Cardiac muscle cell (in vitro differentiated cells and primary cell): ENCODE results near the gene ANKRD53. TPM values are rescaled to one million over a fixed set of nuclear protein-coding genes. Genes with fewer than 3 reads are reported as not detected.

Experiments used
- DNase-seq, 2 donors: peaks; one replicate each; pipeline versions ENCODE4 v3.0.0 to v3.0.0-alpha.2; 2010 to 2017; ENCODE audit warnings: low read depth in 1 of 2, low spot score in 1 of 2
- H3K27ac ChIP-seq: fragments of 200-600 bp; sonication (generic); 2 replicates; pipeline ENCODE4 v1.5.1; 2016
- H3K27me3 ChIP-seq: fragments of 200-600 bp; sonication (generic); 2 replicates; pipeline ENCODE4 v1.6.0; 2016; ENCODE audit warnings: control low read depth
- H3K36me3 ChIP-seq: fragments of 200-600 bp; sonication (generic); 2 replicates; pipeline ENCODE4 v1.5.1; 2016; ENCODE audit warnings: control low read depth
- H3K4me1 ChIP-seq: fragments of 200-600 bp; sonication (generic); 2 replicates; pipeline ENCODE4 v1.8.1; 2017; ENCODE audit warnings: low read depth, mild to moderate bottlenecking, mixed run types
- H3K4me3 ChIP-seq: fragments of 200-600 bp; sonication (generic); 2 replicates; pipeline ENCODE4 v1.5.1; 2016; ENCODE audit warnings: mild to moderate bottlenecking
- H3K9me3 ChIP-seq: fragments of 200-600 bp; sonication (generic); 2 replicates; pipeline ENCODE4 v1.5.1; 2017; ENCODE audit warnings: low read depth, mild to moderate bottlenecking, control low read depth
- CTCF ChIP-seq: IDR thresholded peaks from 2 replicates; pipeline ENCODE4 v1.5.1; 2012; ENCODE audit warnings: low read depth, mild to moderate bottlenecking, low read length
- polyA plus RNA-seq: library from polyadenylated mRNA; unstranded; fragments of >200 nt; fragmentation: Nextera tagmentation; extraction: Ambion mirVana; gene quantifications from 2 replicates; pipeline ENCODE4 v1.2.1, GENCODE V29; 2016
- total RNA-seq: library from RNA; depleted of rRNA; stranded (reverse); fragments of >200 nt; gene quantifications from 2 replicates; pipeline ENCODE4 v1.2.3, GENCODE V29; 2016

ANKRD53 gene
- total and polyA plus RNA-seq, 2 experiments from 2014 or later: 0.92 to 0.99 TPM

GRCh38 chr2:70939001-70939838 lies 39.2 kb upstream of the ANKRD53 start:
- Histone ChIP-seq H3K36me3 (no peaks in the 10 kb centered on the region), H3K9me3 (no peaks in the 10 kb centered on the region), H3K27ac (no peak overlapping the region), H3K27me3 (peaks cover 15% of the 10 kb centered on the region), H3K4me1 (peaks cover 8% of the 10 kb centered on the region), H3K4me3 (no peak overlapping the region)
- TF ChIP-seq CTCF: no peak
- no peak for DNase-seq

- Histone ChIP-seq H3K4me3 (no peak overlapping the region), H3K9me3 (no peaks in the 10 kb centered on the region), H3K27me3 (peaks cover 15% of the 10 kb centered on the region), H3K36me3 (no peaks in the 10 kb centered on the region), H3K27ac (no peak overlapping the region), H3K4me1 (peaks cover 8% of the 10 kb centered on the region)
- no peak for TF ChIP-seq CTCF
- no peak for DNase-seq
These were observed 38.4 kb upstream of the ANKRD53 start for GRCh38 chr2:70939839-70940580.

- H3K4me3 ChIP-seq: no peak overlapping the region
- TF ChIP-seq CTCF: no peak
- no peaks in the 10 kb centered on the region for H3K36me3 ChIP-seq
- H3K27ac ChIP-seq: no peak overlapping the region
- H3K9me3 ChIP-seq: no peaks in the 10 kb centered on the region
- peaks cover 8% of the 10 kb centered on the region for H3K4me1 ChIP-seq
- no peak for DNase-seq
- peaks cover 20% of the 10 kb centered on the region for H3K27me3 ChIP-seq
These were observed 37.2 kb upstream of the ANKRD53 start for GRCh38 chr2:70941186-70941585.

- Histone ChIP-seq H3K27me3 (peaks cover 23% of the 10 kb centered on the region), H3K4me1 (peaks cover 8% of the 10 kb centered on the region)
These were observed 36.7 kb upstream of the ANKRD53 start for GRCh38 chr2:70941701-70942100.

More at GRCh38 chr2:70941701-70942100, 36.7 kb upstream of the ANKRD53 start:
- no peak overlapping the region for H3K4me3 ChIP-seq
- H3K36me3 ChIP-seq: no peaks in the 10 kb centered on the region
- no peaks in the 10 kb centered on the region for H3K9me3 ChIP-seq
- TF ChIP-seq CTCF: no peak
- no peak for DNase-seq
- no peak overlapping the region for H3K27ac ChIP-seq
